IMR-90 (cell line): ENCODE results near the gene MAGOH. TPM values are rescaled to one million over a fixed set of nuclear protein-coding genes. Genes with fewer than 3 reads are reported as not detected.

ENCODE experiments used
- ATAC-seq: fragments of 200-7000 bp; cut with Tn5 transposase; 2 replicates; pipeline ENCODE4 v1.9.1; 2020; ENCODE audit warnings: low read depth, mild to moderate bottlenecking, moderate library complexity
- BruUV-seq: library from RNA; stranded (reverse); fragments of 400-500 nt; replicated peaks from 2 replicates; lab custom pipeline; 2021; lab: Mats Ljungman, UMichigan
- CTCF ChIA-PET: fragments of 300-600 bp; formaldehyde crosslinking; extraction: SDS; loops from one replicate; lab custom pipeline; 2021; ENCODE audit warnings: antibody characterized with exemption; lab: Yijun Ruan, JAX
- POLR2A ChIA-PET: fragments of 300-600 bp; sonication (Branson Sonifier 250); formaldehyde crosslinking; loops from one replicate; lab custom pipeline; 2022; ENCODE audit warnings: antibody characterized with exemption; ENCODE audit not compliant: unreplicated experiment; lab: Charles Lee
- DNase-seq: peaks from one replicate; pipeline ENCODE4 v3.0.0; 2013
- H2AFZ ChIP-seq: replicated peaks from 2 replicates; pipeline ENCODE3; 2013; ENCODE audit warnings: low read length, mild to moderate bottlenecking; ENCODE audit not compliant: poor library complexity
- H2AK5ac ChIP-seq: 2 replicates; pipeline ENCODE4 v1.6.1; 2013; ENCODE audit warnings: low read depth, low read length, inconsistent platforms
- H2AK9ac ChIP-seq: replicated peaks from 2 replicates; pipeline ENCODE3; 2013; ENCODE audit warnings: mild to moderate bottlenecking, low read depth, low read length, moderate library complexity; ENCODE audit not compliant: poor library complexity
- H2BK120ac ChIP-seq: 2 replicates; pipeline ENCODE4 v1.6.1; 2013; ENCODE audit warnings: low read depth, low read length, inconsistent platforms
- H2BK15ac ChIP-seq: 3 replicates; pipeline ENCODE4 v1.6.1; 2013; ENCODE audit warnings: low read depth, low read length, inconsistent platforms
- H2BK20ac ChIP-seq: 2 replicates; pipeline ENCODE4 v1.6.1; 2013; ENCODE audit warnings: low read depth, mild to moderate bottlenecking, inconsistent platforms, low read length, moderate library complexity
- H2BK5ac ChIP-seq: 2 replicates; pipeline ENCODE4 v1.6.1; 2013; ENCODE audit warnings: mild to moderate bottlenecking, low read depth, low read length, inconsistent platforms; ENCODE audit not compliant: poor library complexity, severe bottlenecking
- H3K14ac ChIP-seq: replicated peaks from 2 replicates; pipeline ENCODE4 v1.6.1; 2013; ENCODE audit warnings: low read depth, low read length, inconsistent platforms
- H3K18ac ChIP-seq: 2 replicates; pipeline ENCODE4 v1.6.1; 2013; ENCODE audit warnings: low read depth, low read length, control low read depth
- H3K23ac ChIP-seq: 2 replicates; pipeline ENCODE4 v1.6.1; 2013; ENCODE audit warnings: low read depth, low read length, inconsistent platforms
- H3K27ac ChIP-seq: 2 replicates; pipeline ENCODE4 v1.5.1; 2013; ENCODE audit warnings: mild to moderate bottlenecking, control low read depth, low read length; ENCODE audit not compliant: insufficient read depth
- H3K27me3 ChIP-seq: 2 replicates; pipeline ENCODE4 v1.6.1; 2013; ENCODE audit warnings: low read length; ENCODE audit not compliant: control insufficient read depth, insufficient read depth
- H3K36me3 ChIP-seq: 2 replicates; pipeline ENCODE4 v1.6.1; 2013; ENCODE audit warnings: low read length, mixed read lengths; ENCODE audit not compliant: control insufficient read depth, insufficient read depth
- H3K4ac ChIP-seq: 2 replicates; pipeline ENCODE4 v1.6.1; 2013; ENCODE audit warnings: low read depth, low read length, inconsistent platforms
- H3K4me1 ChIP-seq: 2 replicates; pipeline ENCODE4 v1.6.1; 2013; ENCODE audit warnings: low read length, mixed read lengths; ENCODE audit not compliant: control insufficient read depth, insufficient read depth
- H3K4me2 ChIP-seq: 2 replicates; pipeline ENCODE4 v1.6.1; 2013; ENCODE audit warnings: low read depth, mild to moderate bottlenecking, control low read depth, low read length, moderate library complexity
- H3K4me3 ChIP-seq: 2 replicates; pipeline ENCODE4 v1.5.1; 2013; ENCODE audit warnings: low read depth, mild to moderate bottlenecking, control low read depth, low read length, moderate library complexity; ENCODE audit not compliant: insufficient read depth
- H3K56ac ChIP-seq: 2 replicates; pipeline ENCODE4 v1.6.1; 2013; ENCODE audit warnings: low read length, inconsistent platforms; ENCODE audit not compliant: insufficient read depth; ENCODE audit errors: extremely low read depth
- H3K79me1 ChIP-seq, 2 experiments: 2 replicates each; pipeline ENCODE4 v1.6.1; 2013; ENCODE audit warnings: low read length in 2 of 2, inconsistent platforms in 1 of 2, low read depth in 1 of 2
- H3K9ac ChIP-seq: 2 replicates; pipeline ENCODE4 v1.6.1; 2013; ENCODE audit warnings: low read depth, low read length, control low read depth
- H3K9me1 ChIP-seq: 2 replicates; pipeline ENCODE4 v1.6.1; 2013; ENCODE audit warnings: low read length, inconsistent platforms; ENCODE audit not compliant: insufficient read depth
- H3K9me3 ChIP-seq: 2 replicates; pipeline ENCODE4 v1.6.1; 2013; ENCODE audit warnings: low read length; ENCODE audit not compliant: control insufficient read depth, insufficient read depth
- H4K20me1 ChIP-seq: 2 replicates; pipeline ENCODE4 v1.6.1; 2013; ENCODE audit warnings: low read length, inconsistent platforms; ENCODE audit not compliant: insufficient read depth
- H4K5ac ChIP-seq: 2 replicates; pipeline ENCODE4 v1.6.1; 2013; ENCODE audit warnings: mild to moderate bottlenecking, low read depth, low read length, control low read depth
- H4K8ac ChIP-seq, 2 experiments: 2 replicates each; pipeline ENCODE4 v1.6.1; 2013; ENCODE audit warnings: low read depth in 2 of 2, low read length in 2 of 2, control low read depth in 1 of 2, inconsistent platforms in 1 of 2
- H4K91ac ChIP-seq: 2 replicates; pipeline ENCODE4 v1.6.1; 2013; ENCODE audit warnings: low read depth, low read length, inconsistent platforms; ENCODE audit not compliant: insufficient read depth
- BHLHE40 ChIP-seq: fragments of 150-350 bp; IDR thresholded peaks from 2 replicates; pipeline ENCODE4 v1.6.1; 2016; ENCODE audit warnings: mild to moderate bottlenecking, low read depth, low read length
- ELK1 ChIP-seq: fragments of 150-350 bp; IDR thresholded peaks from 2 replicates; pipeline ENCODE4 v1.6.1; 2016; ENCODE audit warnings: low read depth, mild to moderate bottlenecking, low read length, moderate library complexity, borderline replicate concordance
- NFE2L2 ChIP-seq: fragments of 150-350 bp; IDR thresholded peaks from 2 replicates; pipeline ENCODE4 v1.6.1; 2016; ENCODE audit warnings: low read depth, mild to moderate bottlenecking, low read length
- RAD21 ChIP-seq: IDR thresholded peaks from 2 replicates; pipeline ENCODE4 v1.6.1; 2012; ENCODE audit warnings: low read length, improper control_type of control experiment
- RCOR1 ChIP-seq: IDR thresholded peaks from 2 replicates; pipeline ENCODE4 v1.6.1; 2012; ENCODE audit warnings: mild to moderate bottlenecking, low read length, improper control_type of control experiment; ENCODE audit not compliant: insufficient replicate concordance
- WGBS, 2 experiments: methylation state at CpG; one replicate each; pipeline versions ENCODE4 v1.1.5 to v1.1.7; 2013; ENCODE audit warnings: missing lambda C conversion rate in 2 of 2; ENCODE audit not compliant: insufficient read length in 1 of 2; ENCODE audit errors: extremely low coverage in 2 of 2; 5-methylcytosine and 5-hydroxymethylcytosine counted together
- dilution Hi-C: fragments of 300-500 bp; cut with HindIII; formaldehyde crosslinking; loops from one replicate; pipeline ENCODE4 v1.14.3; 2018; ENCODE audit warnings: low sequenced_read_pairs; ENCODE audit not compliant: unreplicated experiment
- in situ Hi-C: fragments of 300-500 bp; cut with MboI; formaldehyde crosslinking; loops from 3 replicates; pipeline ENCODE4 v1.14.3; 2019; ENCODE audit warnings: low sequenced_read_pairs, inconsistent platforms, mixed read lengths
- intact Hi-C: fragments of 100-400 bp; cut with micrococcal nuclease; formaldehyde crosslinking; loops from 2 replicates; pipeline ENCODE4 v1.10.0; 2022
- polyA plus RNA-seq, 3 experiments: library from polyadenylated mRNA; depleted of rRNA; stranded (reverse); fragments of >200 nt; gene quantifications; 2 replicates each; pipeline ENCODE4 v1.2.3, GENCODE V29; 2012; ENCODE audit warnings: low replicate concordance in 1 of 3
- total RNA-seq: library from RNA; depleted of rRNA; stranded (reverse); fragments of >200 nt; gene quantifications from 2 replicates; pipeline ENCODE4 v1.2.3, GENCODE V29; 2012

MAGOH gene
- total and polyA plus RNA-seq, 2 of the 4 experiments (the other 2 are of a cell fraction), result 3.8 to 26.3 TPM

- no peak for TF ChIP-seq RAD21
Observed at GRCh38 chr1:53285969-53286760, 47.8 kb upstream of the MAGOH start (continued).

GRCh38 chr1:53285546-53285945 is 47.2 kb upstream of the MAGOH start:
- Histone ChIP-seq H2AK5ac (no peak overlapping the region), H3K9ac (no peak overlapping the region), H2BK20ac (no peak overlapping the region), H3K4me1 (no peaks in the 10 kb centered on the region), H2BK15ac (no peak overlapping the region), H4K91ac (no peak overlapping the region), H3K56ac (no peak overlapping the region), H4K5ac (no peak overlapping the region), H3K36me3 (peaks cover 2% of the 10 kb centered on the region; the same call in 1 of the 2 replicates), H3K9me3 (no peaks in the 10 kb centered on the region), H3K79me1 (no peaks in the 10 kb centered on the region), H2BK5ac (no peak overlapping the region), H3K14ac (no peak overlapping the region), H3K4ac (no peak overlapping the region), H3K4me2 (no peak overlapping the region), H3K4me3 (no peak overlapping the region), H3K27ac (no peak overlapping the region), H4K8ac (no peak overlapping the region), H4K20me1 (no peaks in the 10 kb centered on the region), H2AFZ (no peak overlapping the region), H2AK9ac (no peak overlapping the region), H2BK120ac (no peak overlapping the region), H3K27me3 (no peaks in the 10 kb centered on the region), H3K18ac (no peak overlapping the region), H3K9me1 (peaks cover 3% of the 10 kb centered on the region; the same call in 1 of the 2 replicates), H3K23ac (no peak overlapping the region)
- ChIA-PET POLR2A (no interaction called here), CTCF (no interaction called here)
- intact Hi-C loops, result no loop called here
- ATAC-seq (no peak), DNase-seq (no peak)
- dilution Hi-C loops, result no loop called here
- 60% methylated on average over 2 of the region's 5 CpGs; no CpG with 5 or more reads in 1 of the 2 experiments for WGBS, 2 experiments
- no TSS peak for BruUV-seq
- in situ Hi-C loops, result no loop called here
- TF ChIP-seq NFE2L2 (no peak), ELK1 (no peak), BHLHE40 (no peak), RCOR1 (no peak)
